ENCODE data around the gene SNAPC2. TPM values are rescaled to one million over a fixed set of nuclear protein-coding genes. Genes with fewer than 3 reads are reported as not detected.

Gene SNAPC2, protein sequence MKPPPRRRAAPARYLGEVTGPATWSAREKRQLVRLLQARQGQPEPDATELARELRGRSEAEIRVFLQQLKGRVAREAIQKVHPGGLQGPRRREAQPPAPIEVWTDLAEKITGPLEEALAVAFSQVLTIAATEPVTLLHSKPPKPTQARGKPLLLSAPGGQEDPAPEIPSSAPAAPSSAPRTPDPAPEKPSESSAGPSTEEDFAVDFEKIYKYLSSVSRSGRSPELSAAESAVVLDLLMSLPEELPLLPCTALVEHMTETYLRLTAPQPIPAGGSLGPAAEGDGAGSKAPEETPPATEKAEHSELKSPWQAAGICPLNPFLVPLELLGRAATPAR
- total RNA-seq (ENCODE audit: unreplicated experiment), result 18.6 TPM
- long read RNA-seq, transcript SNAPC2-201 (5 exons, 1,542 nt), result major isoform, 25 of 32 reads
- long read RNA-seq, partial matches to known transcripts, result 1 of 32 reads
- long read RNA-seq, other reads (novel, unspliced or antisense), result 1 of 32 reads

DNA sequence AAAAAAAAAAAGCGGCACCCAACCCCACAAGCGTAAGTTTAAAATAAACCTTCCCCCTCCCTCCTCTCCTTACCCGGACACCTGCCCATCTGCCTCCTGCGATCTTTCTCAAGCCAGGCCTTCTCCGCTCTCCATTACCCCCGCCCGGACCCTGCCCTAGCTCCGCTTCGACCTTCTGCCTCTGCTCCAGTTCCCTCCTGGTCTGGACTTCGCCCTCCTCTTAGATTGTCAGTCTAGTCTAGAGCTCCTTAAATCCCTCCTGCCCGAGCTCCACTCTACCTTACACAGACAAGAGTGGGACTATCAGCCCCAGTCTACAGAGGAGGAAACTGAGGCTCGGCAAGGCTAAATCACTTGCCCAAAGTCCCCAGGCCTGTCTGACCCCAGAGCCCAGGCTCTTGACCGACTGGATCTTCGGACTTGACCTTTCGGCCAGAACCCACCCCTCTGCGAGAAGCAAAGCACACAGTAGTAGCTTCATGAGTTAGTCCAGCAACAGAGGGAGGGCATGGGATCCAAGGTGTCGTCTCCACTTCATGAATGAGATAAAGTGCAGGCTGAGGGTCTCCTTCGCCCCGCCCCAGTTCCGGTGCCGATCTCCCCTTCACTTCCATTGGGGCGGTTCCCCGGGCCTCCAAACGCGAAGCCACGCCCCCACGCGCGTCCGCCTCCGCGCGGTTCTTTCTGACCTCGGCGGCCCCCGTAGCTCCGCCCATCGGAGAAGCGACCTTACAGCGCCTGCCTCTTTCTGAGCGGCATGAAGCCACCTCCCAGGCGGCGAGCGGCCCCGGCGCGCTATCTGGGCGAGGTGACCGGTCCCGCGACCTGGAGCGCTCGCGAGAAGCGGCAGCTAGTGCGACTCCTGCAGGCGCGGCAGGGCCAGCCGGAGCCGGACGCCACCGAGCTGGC is at the start of gene SNAPC2:
TSS of gene SNAPC2 (plus strand) at position 729 of the 909 bp plus-strand sequence. CDS start at position 758, 29 bp downstream.
- H3K27ac Mint-ChIP-seq (ENCODE audit: unreplicated experiment), result peak within 1 kb of the TSS; percentile 68
- peak; percentile 99 for DNase-seq
- no peaks in the 10 kb centered on the region for H3K36me3 Mint-ChIP-seq (ENCODE audit: unreplicated experiment)
- H3K4me1 Mint-ChIP-seq (ENCODE audit: low read depth, unreplicated experiment), result peaks cover 2% of the 10 kb centered on the region
- H3K4me3 Mint-ChIP-seq (ENCODE audit: unreplicated experiment), result peak within 1 kb of the TSS; percentile 87
- TF ChIP-seq, protein P1, sequence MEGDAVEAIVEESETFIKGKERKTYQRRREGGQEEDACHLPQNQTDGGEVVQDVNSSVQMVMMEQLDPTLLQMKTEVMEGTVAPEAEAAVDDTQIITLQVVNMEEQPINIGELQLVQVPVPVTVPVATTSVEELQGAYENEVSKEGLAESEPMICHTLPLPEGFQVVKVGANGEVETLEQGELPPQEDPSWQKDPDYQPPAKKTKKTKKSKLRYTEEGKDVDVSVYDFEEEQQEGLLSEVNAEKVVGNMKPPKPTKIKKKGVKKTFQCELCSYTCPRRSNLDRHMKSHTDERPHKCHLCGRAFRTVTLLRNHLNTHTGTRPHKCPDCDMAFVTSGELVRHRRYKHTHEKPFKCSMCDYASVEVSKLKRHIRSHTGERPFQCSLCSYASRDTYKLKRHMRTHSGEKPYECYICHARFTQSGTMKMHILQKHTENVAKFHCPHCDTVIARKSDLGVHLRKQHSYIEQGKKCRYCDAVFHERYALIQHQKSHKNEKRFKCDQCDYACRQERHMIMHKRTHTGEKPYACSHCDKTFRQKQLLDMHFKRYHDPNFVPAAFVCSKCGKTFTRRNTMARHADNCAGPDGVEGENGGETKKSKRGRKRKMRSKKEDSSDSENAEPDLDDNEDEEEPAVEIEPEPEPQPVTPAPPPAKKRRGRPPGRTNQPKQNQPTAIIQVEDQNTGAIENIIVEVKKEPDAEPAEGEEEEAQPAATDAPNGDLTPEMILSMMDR (IDR thresholded peaks at IDR 0.05; ENCODE audit: partially characterized antibody, unreplicated experiment), result no peak
- H3K27me3 Mint-ChIP-seq (ENCODE audit: unreplicated experiment), result peaks cover 26% of the 10 kb centered on the region
- peaks cover 10% of the 10 kb centered on the region for H3K9me3 Mint-ChIP-seq (ENCODE audit: unreplicated experiment)

DNA sequence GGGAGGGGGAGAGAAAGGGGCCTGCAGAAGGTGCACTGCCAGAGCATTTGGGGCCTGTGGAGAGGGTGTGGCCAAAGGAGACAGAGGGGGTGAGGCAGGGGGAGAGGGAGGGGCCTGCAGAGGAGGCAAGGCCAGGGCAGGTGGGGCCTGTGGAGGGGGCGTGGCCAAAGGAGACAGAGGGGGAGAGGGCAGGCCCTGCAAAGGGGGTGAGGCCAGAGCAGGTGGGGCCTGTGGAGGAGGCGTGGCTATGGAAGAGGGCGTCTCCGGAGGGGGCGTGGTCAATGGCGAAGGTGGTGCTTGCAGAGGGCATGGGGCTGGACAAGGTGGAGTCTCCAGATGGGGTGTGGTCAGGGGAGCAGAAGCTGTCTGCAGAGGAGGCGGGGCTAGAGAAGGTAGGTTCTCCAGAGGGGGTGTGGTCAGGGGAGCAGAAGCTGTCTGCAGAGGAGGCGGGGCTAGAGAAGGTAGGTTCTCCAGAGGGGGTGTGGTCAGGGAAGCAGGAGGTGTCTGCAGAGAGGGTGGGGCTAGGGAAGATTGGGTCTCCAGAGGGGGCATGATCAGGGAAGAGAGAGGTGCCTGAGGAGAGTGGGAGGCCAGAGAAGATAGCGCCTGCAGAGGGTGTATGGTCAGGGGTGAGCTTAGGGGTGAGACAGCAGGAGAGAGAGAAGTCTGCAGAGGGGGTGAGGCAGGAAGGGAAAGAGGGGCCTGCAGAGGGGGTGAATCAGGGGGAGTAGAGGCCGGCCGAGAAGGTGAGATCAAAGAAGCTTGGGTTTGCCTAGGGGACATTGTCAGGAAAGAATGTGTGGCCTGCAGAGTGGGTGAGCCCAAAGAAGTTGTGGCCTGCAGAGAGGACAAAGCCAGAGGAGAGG is 49.3 kb upstream of the SNAPC2 start:
- Mint-ChIP-seq H3K36me3 (ENCODE audit: unreplicated experiment) (no peaks in the 10 kb centered on the region), H3K9me3 (ENCODE audit: unreplicated experiment) (peaks cover 6% of the 10 kb centered on the region), H3K27ac (ENCODE audit: unreplicated experiment) (peak overlapping the region; percentile 85), H3K4me1 (ENCODE audit: low read depth, unreplicated experiment) (peaks cover 4% of the 10 kb centered on the region), H3K27me3 (ENCODE audit: unreplicated experiment) (peaks cover 24% of the 10 kb centered on the region), H3K4me3 (ENCODE audit: unreplicated experiment) (peak overlapping the region; percentile 76)
- peak; percentile 68 for DNase-seq
- TF ChIP-seq, protein P1 (IDR thresholded peaks at IDR 0.05; ENCODE audit: partially characterized antibody, unreplicated experiment), result no peak

GRCh38 chr19:7871437-7872305 is 48.5 kb upstream of the SNAPC2 start:
- Mint-ChIP-seq H3K4me3 (ENCODE audit: unreplicated experiment) (peak overlapping the region; percentile 76), H3K9me3 (ENCODE audit: unreplicated experiment) (peaks cover 6% of the 10 kb centered on the region), H3K27me3 (ENCODE audit: unreplicated experiment) (peaks cover 26% of the 10 kb centered on the region), H3K36me3 (ENCODE audit: unreplicated experiment) (no peaks in the 10 kb centered on the region), H3K4me1 (ENCODE audit: low read depth, unreplicated experiment) (peaks cover 4% of the 10 kb centered on the region), H3K27ac (ENCODE audit: unreplicated experiment) (peak overlapping the region; percentile 85)
- peak; percentile 92 for DNase-seq
- TF ChIP-seq, protein P1 (IDR thresholded peaks at IDR 0.05; ENCODE audit: partially characterized antibody, unreplicated experiment), result no peak
